HepG2 (cell line): ENCODE measurements around the gene PIK3R1. TPM values are rescaled to one million over a fixed set of nuclear protein-coding genes. Genes with fewer than 3 reads are reported as not detected.

Source experiments
- ATAC-seq: fragments of 200-7000 bp; cut with Tn5 transposase; 3 replicates; pipeline ENCODE4 v1.9.1; 2020; ENCODE audit warnings: mild to moderate bottlenecking, moderate library complexity
- BruUV-seq: library from RNA; stranded (reverse); fragments of 400-500 nt; replicated peaks from 2 replicates; lab custom pipeline; 2021; lab: Mats Ljungman, UMichigan
- CTCF ChIA-PET: fragments of 300-600 bp; formaldehyde crosslinking; extraction: SDS; loops from one replicate; lab custom pipeline; 2021; ENCODE audit warnings: low total read pairs, inconsistent platforms, low intra/inter-chr PET ratio; lab: Yijun Ruan, JAX
- POLR2A ChIA-PET: fragments of 350-600 bp; sonication (Branson Sonifier 250); formaldehyde crosslinking; loops from one replicate; lab custom pipeline; 2020; ENCODE audit warnings: antibody characterized with exemption, inconsistent platforms; lab: Yijun Ruan, JAX
- DNase-seq: peaks from one replicate; pipeline ENCODE4 v3.0.0-alpha.2; 2015; ENCODE audit warnings: low spot score
- FAIRE-seq: peaks from 3 replicates; lab custom pipeline; 2011; peaks lifted over from hg19 to GRCh38; lab: Jason Lieb, UNC
- H2AFZ ChIP-seq: one replicate; pipeline ENCODE4 v1.6.1; 2011; ENCODE audit warnings: low read length, inconsistent platforms
- H3K27ac ChIP-seq: fragments of 300-600 bp; 3 replicates; pipeline ENCODE4 v1.8.0; 2011; ENCODE audit warnings: mixed run types, mild to moderate bottlenecking, mixed read lengths, low read length, inconsistent platforms; ENCODE audit not compliant: insufficient read depth; ENCODE audit errors: extremely low read length
- H3K27me3 ChIP-seq, 2 experiments: fragments of 200-600 bp in 1 of 2; 2 replicates in 1 of 2; 3 replicates in 1 of 2; pipeline versions ENCODE4 v1.6.0 to v1.8.0; 2011; ENCODE audit warnings: low read length in 2 of 2, mild to moderate bottlenecking in 2 of 2, moderate library complexity in 2 of 2, inconsistent platforms in 1 of 2; ENCODE audit not compliant: insufficient read depth in 2 of 2, control insufficient read depth in 1 of 2
- H3K36me3 ChIP-seq, 2 experiments: fragments of 200-600 bp in 1 of 2; replicated peaks in 1 of 2; 2 replicates in 1 of 2; 3 replicates in 1 of 2; pipeline versions ENCODE4 v1.5.1 to v1.8.0; 2011; ENCODE audit warnings: low read length in 2 of 2, inconsistent platforms in 1 of 2; ENCODE audit not compliant: insufficient read depth in 2 of 2, control insufficient read depth in 1 of 2
- H3K4me1 ChIP-seq: 2 replicates; pipeline ENCODE4 v1.5.1; 2012; ENCODE audit warnings: low read length, inconsistent platforms; ENCODE audit not compliant: insufficient read depth
- H3K4me2 ChIP-seq: 2 replicates; pipeline ENCODE4 v1.6.0; 2011; ENCODE audit warnings: low read depth, low read length, inconsistent platforms
- H3K4me3 ChIP-seq, 3 experiments: fragments of 200-600 bp in 1 of 3; sonication (generic), shearing (Covaris generic) in 1 of 3; replicated peaks in 1 of 3; 2 replicates each; pipeline ENCODE4 v1.5.1; 2011 to 2016; ENCODE audit warnings: low read length in 3 of 3, inconsistent platforms in 2 of 3, low read depth in 2 of 3, mild to moderate bottlenecking in 2 of 3, control low read depth in 1 of 3, mixed read lengths in 1 of 3; ENCODE audit not compliant: insufficient read depth in 1 of 3
- H3K79me2 ChIP-seq: one replicate; pipeline ENCODE4 v1.6.1; 2011; ENCODE audit warnings: low read length, inconsistent platforms; ENCODE audit not compliant: insufficient read depth
- H3K9ac ChIP-seq: 2 replicates; pipeline ENCODE4 v1.6.0; 2011; ENCODE audit warnings: mild to moderate bottlenecking, low read depth, low read length, inconsistent platforms; ENCODE audit not compliant: insufficient read depth
- H3K9me3 ChIP-seq: 2 replicates; pipeline ENCODE4 v1.5.1; 2012; ENCODE audit warnings: mild to moderate bottlenecking, low read length
- H4K20me1 ChIP-seq: 2 replicates; pipeline ENCODE4 v1.6.0; 2011; ENCODE audit warnings: inconsistent platforms, mild to moderate bottlenecking, low read length, moderate library complexity; ENCODE audit not compliant: insufficient read depth
- ATF2 ChIP-seq: sonication (generic); formaldehyde crosslinking; IDR thresholded peaks from 2 replicates; pipeline ENCODE4 v1.4.0; 2020; ENCODE audit warnings: missing genetic modification reagents
- CCAR2 ChIP-seq: fragments of 200-400 bp; formaldehyde crosslinking; optimal IDR thresholded peaks from 2 replicates; pipeline ENCODE3; 2018; ENCODE audit warnings: low read depth, mild to moderate bottlenecking, low read length, moderate library complexity
- DDIT3 ChIP-seq: sonication (generic); formaldehyde crosslinking; IDR thresholded peaks from 2 replicates; pipeline ENCODE4 v1.4.0; 2020; ENCODE audit warnings: mild to moderate bottlenecking, missing genetic modification reagents
- EED ChIP-seq: sonication (generic); formaldehyde crosslinking; IDR thresholded peaks from 2 replicates; pipeline ENCODE4 v1.5.0; 2020; ENCODE audit warnings: mild to moderate bottlenecking, missing genetic modification reagents
- KLF15 ChIP-seq: sonication (generic); formaldehyde crosslinking; IDR thresholded peaks from 2 replicates; pipeline ENCODE4 v1.8.1; 2023; ENCODE audit warnings: borderline replicate concordance, mild to moderate bottlenecking, inconsistent platforms, missing genetic modification reagents, mixed read lengths
- PHF21A ChIP-seq: sonication (generic); formaldehyde crosslinking; IDR thresholded peaks from 2 replicates; pipeline ENCODE4 v1.5.0; 2020; ENCODE audit warnings: mild to moderate bottlenecking, missing genetic modification reagents
- PPARG ChIP-seq: conservative IDR thresholded peaks from 2 replicates; pipeline ENCODE4 v1.6.1; 2016; ENCODE audit warnings: missing biosample characterization, missing genetic modification reagents
- STAT6 ChIP-seq: sonication (generic); formaldehyde crosslinking; IDR thresholded peaks from 2 replicates; pipeline ENCODE4 v1.4.0; 2020; ENCODE audit warnings: missing genetic modification reagents, mild to moderate bottlenecking, borderline replicate concordance
- TFAP4 ChIP-seq: sonication (generic); IDR thresholded peaks from 2 replicates; pipeline ENCODE4 v1.6.1; 2016; ENCODE audit warnings: low read depth, borderline replicate concordance
- ZBTB25 ChIP-seq: IDR thresholded peaks from 2 replicates; pipeline ENCODE4 v1.6.1; 2018; ENCODE audit warnings: missing genetic modification reagents
- ZBTB37 ChIP-seq: sonication (generic); formaldehyde crosslinking; IDR thresholded peaks from 2 replicates; pipeline ENCODE4 v1.4.0; 2020; ENCODE audit warnings: mild to moderate bottlenecking, missing genetic modification reagents
- ZNF207 ChIP-seq: fragments of 450-650 bp; IDR thresholded peaks from 2 replicates; pipeline ENCODE4 v1.6.1; 2016; ENCODE audit warnings: antibody characterized with exemption, borderline replicate concordance
- ZNF576 ChIP-seq: sonication (generic); formaldehyde crosslinking; IDR thresholded peaks from 2 replicates; pipeline ENCODE4 v1.4.0; 2020; ENCODE audit warnings: mild to moderate bottlenecking, missing genetic modification reagents
- ZNF790 ChIP-seq: sonication (generic); formaldehyde crosslinking; IDR thresholded peaks from 2 replicates; pipeline ENCODE4 v1.8.0; 2022; ENCODE audit warnings: missing genetic modification reagents, mild to moderate bottlenecking, borderline replicate concordance
- ZNF83 ChIP-seq: sonication (generic); formaldehyde crosslinking; IDR thresholded peaks from 2 replicates; pipeline ENCODE4 v1.4.0; 2020; ENCODE audit warnings: missing genetic modification reagents, mild to moderate bottlenecking, borderline replicate concordance
- ZSCAN29 ChIP-seq: sonication (generic); formaldehyde crosslinking; conservative IDR thresholded peaks from 2 replicates; pipeline ENCODE4 v1.4.0; 2020; ENCODE audit warnings: mild to moderate bottlenecking, missing genetic modification reagents
- WGBS: methylation state at CpG from one replicate; pipeline ENCODE4 v1.1.6; 2017; ENCODE audit warnings: low lambda C conversion rate; 5-methylcytosine and 5-hydroxymethylcytosine counted together
- in situ Hi-C: cut with HindIII; loops from 2 replicates; pipeline ENCODE4 v1.10.0; 2017; ENCODE audit warnings: low pct_unique_long_range_greater_than_20kb; ENCODE audit not compliant: extremely low pct_ligation_motif_present
- intact Hi-C: fragments of 100-400 bp; cut with micrococcal nuclease; formaldehyde crosslinking; loops from one replicate; pipeline ENCODE4 v1.10.0; 2022; ENCODE audit not compliant: unreplicated experiment
- polyA plus RNA-seq, 8 experiments: library from polyadenylated mRNA; depleted of rRNA in 3 of 8; stranded (reverse) in 7 of 8; unstranded in 1 of 8; fragments of >200 nt; fragmentation: Illumina TruSeq in 4 of 8; extraction: Trizol in 4 of 8; gene quantifications; 2 replicates each; pipeline versions ENCODE4 v1.2.1 to v1.2.3, GENCODE V29; 2011 to 2016; ENCODE audit warnings: low read depth in 4 of 8, missing spikeins in 1 of 8, mixed read lengths in 1 of 8; ENCODE audit not compliant: insufficient read depth in 1 of 8
- total RNA-seq, 5 experiments: library from RNA; depleted of rRNA; stranded (reverse); fragments of >200 nt; fragmentation: Illumina TruSeq; extraction: Trizol; gene quantifications; 2 replicates each; pipeline ENCODE4 v1.2.3, GENCODE V29; 2016; ENCODE audit warnings: low read depth in 1 of 5

PIK3R1 gene
- total and polyA plus RNA-seq, 2 of the 13 experiments (the other 11 are each of a cell fraction or from before 2014, with no cell fraction given) = 8.4 to 21.3 TPM

GRCh38 chr5:68277431-68277830 lies 61.9 kb downstream of the PIK3R1 start (continued):
- TF ChIP-seq ZNF790 (CRISPR knock-in tag) = no peak
- TF ChIP-seq EED (CRISPR knock-in tag) = no peak
- no peak for TF ChIP-seq ZNF83 (CRISPR knock-in tag)
- TF ChIP-seq PPARG (CRISPR knock-in tag) = no peak
- TF ChIP-seq KLF15 = no peak
- no peak for TF ChIP-seq ATF2 (CRISPR knock-in tag)
- TF ChIP-seq ZBTB37 (CRISPR knock-in tag) = no peak
- no peak for TF ChIP-seq CCAR2
- no peak for TF ChIP-seq ZNF207
- TF ChIP-seq, all 625 proteins: peak for 0

GRCh38 chr5:68279984-68280383 lies 64.4 kb downstream of the PIK3R1 start:
- H3K9me3 ChIP-seq = no peaks in the 10 kb centered on the region
- H3K9ac ChIP-seq = no peak overlapping the region
- POLR2A ChIA-PET = no interaction called here
- peaks cover 11% of the 10 kb centered on the region for H3K4me1 ChIP-seq
- intact Hi-C loops (no loop called here), in situ Hi-C loops (no loop called here)
- H3K79me2 ChIP-seq = no peaks in the 10 kb centered on the region
- no peaks in the 10 kb centered on the region; the same call in 1 of the 2 replicates for H4K20me1 ChIP-seq
- no peak overlapping the region for H3K4me3 ChIP-seq
- no peak overlapping the region for H3K4me2 ChIP-seq
- CTCF ChIA-PET = no interaction called here
- no TSS peak for BruUV-seq
- ATAC-seq (no peak), DNase-seq (no peak), FAIRE-seq (no peak)
- peaks cover 17 to 78% of the 10 kb centered on the region in 2 experiments; a peak in 4 of 5 replicates for H3K36me3 ChIP-seq
- H3K27me3 ChIP-seq = no peaks in the 10 kb centered on the region
- 100% methylated on average over 4 of the region's 4 CpGs for WGBS
- H3K27ac ChIP-seq = no peak overlapping the region
- no peak overlapping the region for H2AFZ ChIP-seq
- TF ChIP-seq STAT6 (CRISPR knock-in tag) = no peak
- no peak for TF ChIP-seq ZBTB25 (CRISPR knock-in tag)
- no peak for TF ChIP-seq ZNF576
- no peak for TF ChIP-seq PHF21A (CRISPR knock-in tag)
- TF ChIP-seq DDIT3 (CRISPR knock-in tag) = no peak
- TF ChIP-seq TFAP4 = no peak
- no peak for TF ChIP-seq ZSCAN29 (CRISPR knock-in tag)
